Left cardiac atrium (tissue), 4 donors: Measurements from ENCODE around the gene DOCK11. TPM values are rescaled to one million over a fixed set of nuclear protein-coding genes. Genes with fewer than 3 reads are reported as not detected.
"Not testable (repeated sequence)": the region's sequence is repeated elsewhere in the genome, so short reads cannot be mapped to it uniquely, and the experiment has no call there.

Experiments used
- ATAC-seq, 2 donors: fragments of 200-7000 bp; cut with Tn5 transposase; one replicate each; pipeline ENCODE4 v1.9.1; 2020; ENCODE audit warnings: mild to moderate bottlenecking in 2 of 2, moderate library complexity in 2 of 2
- DNase-seq: peaks from one replicate; pipeline ENCODE4 v3.0.0-alpha.2; 2020
- intact Hi-C, 2 donors: fragments of 100-400 bp; cut with DNase I; formaldehyde crosslinking; loops; one replicate each; pipeline versions ENCODE4 v1.14.1 to v1.15.1; 2022 to 2023
- long read RNA-seq: library from polyadenylated mRNA; unstranded; transcript quantifications from one replicate; pipeline ENCODE4 v2.0.0, GENCODE V29; 2021
- total RNA-seq, 2 donors: library from RNA; stranded (reverse); fragmentation: NEBNext Ultra II Directional; extraction: Animal tissue kit (Norgen Biotek cat#: 25700); gene quantifications; one replicate each; pipeline ENCODE4 v1.2.1, GENCODE V29; 2021
- donor health status: DM: no; HTN: yes; CAD: no.
- donor health status: DM: no; HTN: yes; CAD: no; lungs with severe emphysema.
- donor health status: DM: yes; HTN: yes; CAD: no.
- donor health status: Dilated cardiomyopathy.

DOCK11 gene
- 10 to 100 TPM; 15.8 to 22.1 TPM for total RNA-seq
- long read RNA-seq, partial matches to known transcripts = 1 of 1 reads
- long read RNA-seq, other reads (novel, unspliced or antisense) = 0 of 1 reads

DNA sequence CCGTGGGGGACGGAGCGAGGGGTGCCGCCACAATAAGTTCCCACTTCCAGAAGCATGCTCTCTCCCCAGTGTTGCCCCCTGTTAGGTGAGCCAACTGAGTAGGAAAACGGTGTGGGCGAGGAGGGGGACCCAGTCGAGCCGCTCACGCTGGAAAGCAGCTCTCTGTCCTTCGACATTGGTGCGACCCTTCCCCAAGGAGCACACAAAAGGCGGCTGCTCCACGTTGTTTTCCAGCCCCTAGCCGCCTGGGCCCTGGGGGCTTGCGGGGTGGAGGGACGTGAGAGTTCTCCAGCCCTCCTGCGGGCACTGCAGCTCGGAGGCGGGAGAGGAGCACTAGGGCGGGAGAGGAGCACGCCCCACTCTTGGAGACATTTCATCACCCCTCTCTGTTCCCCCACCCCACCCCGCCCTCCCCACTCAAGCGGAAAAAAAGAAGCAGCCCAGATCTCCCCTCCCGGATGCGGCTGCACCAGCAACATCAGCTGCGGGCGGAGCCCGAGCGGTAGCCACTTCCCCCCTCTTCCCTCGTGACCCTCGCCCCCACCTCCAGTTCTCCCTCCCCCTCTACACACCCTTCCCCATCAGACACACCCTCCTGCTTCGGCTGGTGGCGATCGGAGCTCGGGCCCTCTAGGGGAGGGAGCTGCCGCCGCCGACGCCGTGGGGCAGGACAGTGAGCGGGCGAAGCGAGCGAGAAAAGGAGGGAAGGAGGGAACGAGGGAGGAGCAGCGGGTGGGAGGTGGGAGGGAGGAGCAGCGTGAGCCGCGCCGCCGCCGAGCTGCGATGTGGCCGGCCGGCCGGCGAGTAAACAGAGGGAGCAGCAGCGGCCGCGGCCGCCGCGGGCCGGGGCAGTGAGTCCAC is at the start of gene DOCK11:
TSS of gene DOCK11 (plus strand) at position 755 of the 861 bp plus-strand sequence. CDS start 157 bp downstream, outside the sequence.
- DNase-seq (peak; percentile 77), ATAC-seq (peak; percentile 89 to 94)
- intact Hi-C loops = no loop called here

DNA sequence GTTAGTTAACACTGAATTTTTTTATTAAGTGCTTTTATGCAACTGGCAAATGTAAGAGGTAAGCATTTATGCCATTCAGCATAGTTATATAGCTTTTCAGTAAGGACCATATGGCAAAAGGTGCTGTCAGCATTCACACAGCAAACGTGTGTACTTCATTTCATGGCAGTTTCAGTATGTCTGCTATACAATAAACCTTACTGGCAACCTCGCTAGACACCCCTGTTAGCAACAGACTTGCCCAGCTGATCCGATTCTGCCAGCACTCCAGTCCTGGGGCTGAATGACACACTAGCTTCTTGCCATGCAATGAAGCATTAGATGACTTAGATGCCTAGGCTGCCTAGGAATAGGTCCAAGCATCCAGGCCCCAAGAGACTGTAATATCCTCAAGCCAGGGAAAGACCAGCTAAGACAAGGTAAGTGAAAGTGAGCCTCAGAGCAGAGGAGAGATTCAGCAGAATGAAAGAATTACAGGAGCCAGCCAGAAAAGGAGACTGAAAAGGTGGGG is 47.3 kb upstream of the DOCK11 start:
- DNase-seq (no peak), ATAC-seq (no peak)
- intact Hi-C loops = no loop called here

DNA sequence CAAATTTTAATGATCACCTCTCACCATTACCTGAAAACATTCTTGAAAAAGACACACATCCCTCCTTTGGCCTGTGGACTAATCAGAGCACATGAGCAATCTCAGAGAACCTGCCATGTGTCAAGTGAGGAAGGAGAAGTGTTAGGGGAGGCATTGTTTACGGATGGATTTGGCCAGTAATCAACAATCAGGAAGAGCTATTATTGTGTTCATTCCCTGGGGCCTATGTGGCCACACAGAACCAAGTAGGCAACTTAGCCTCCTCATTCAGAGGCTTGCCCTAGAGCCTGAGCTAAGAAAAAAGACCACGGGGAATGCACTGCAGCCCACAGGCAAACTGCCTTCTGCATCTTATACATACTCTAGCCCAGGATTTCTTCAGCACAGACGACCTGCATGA is 40.6 kb upstream of the DOCK11 start:
- intact Hi-C loops = no loop called here
- DNase-seq = no peak
- no peak for ATAC-seq

DNA sequence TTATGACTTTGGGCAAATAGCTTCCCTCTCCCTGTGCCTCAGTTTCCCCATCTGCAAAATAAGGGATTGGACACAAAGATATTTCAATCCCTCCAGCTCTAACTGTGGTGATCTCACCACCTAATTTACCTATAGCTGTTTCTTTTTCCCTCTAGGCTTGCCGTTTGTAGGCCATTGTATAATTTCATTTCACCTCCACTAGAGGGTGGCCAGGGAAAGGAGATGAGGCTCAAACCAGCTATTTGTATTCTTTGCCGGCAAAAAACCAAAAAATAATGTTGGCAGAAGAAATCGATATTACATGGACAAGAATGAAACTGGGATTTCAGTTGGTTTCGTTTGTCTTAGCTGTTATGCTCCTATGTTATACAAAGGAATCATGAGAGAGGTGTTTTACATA is 36.1 kb upstream of the DOCK11 start:
- DNase-seq (no peak), ATAC-seq (peak; percentile 12 to 27)
- intact Hi-C loops = no loop called here

DNA sequence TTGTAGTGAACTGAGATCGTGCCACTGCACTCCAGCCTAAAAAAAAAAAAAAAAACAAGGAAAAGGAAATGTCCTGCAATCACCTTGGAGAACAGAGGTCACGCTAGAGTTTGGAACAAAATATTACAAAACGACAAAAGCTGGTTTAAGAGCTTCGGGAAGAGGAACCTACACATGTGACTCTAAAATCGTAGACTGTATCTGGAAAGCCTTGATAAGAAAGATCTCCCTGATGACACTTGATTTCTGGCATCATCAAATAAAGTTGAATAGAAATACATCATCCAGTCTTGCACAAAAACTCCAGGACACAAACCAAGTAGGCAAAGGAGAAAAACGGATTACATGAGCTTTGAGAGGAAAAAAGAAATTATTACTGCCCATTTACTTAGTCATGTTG is 31.1 kb upstream of the DOCK11 start:
- intact Hi-C loops = no loop called here
- peak in 1 of 2 donors; percentile 34 for ATAC-seq
- DNase-seq = no peak

DNA sequence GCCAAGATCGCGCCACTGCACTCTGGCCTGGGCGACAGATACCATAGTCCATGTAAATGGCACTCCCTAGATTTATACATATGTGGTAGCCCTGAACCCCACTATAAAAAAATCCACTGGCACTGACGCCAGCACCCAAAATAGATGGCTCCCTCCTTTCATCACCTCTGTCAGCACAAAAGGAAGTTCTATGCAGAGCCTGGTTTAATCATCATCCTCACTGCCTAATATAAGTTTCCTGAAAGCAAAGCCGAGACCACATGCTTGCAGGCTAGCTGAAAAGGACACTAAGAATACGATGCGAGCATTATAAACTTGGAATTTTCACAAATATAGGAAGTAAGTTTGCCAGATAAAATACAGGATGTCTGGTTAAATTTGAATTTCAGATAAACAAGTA is 27.5 kb upstream of the DOCK11 start:
- intact Hi-C loops = no loop called here
- DNase-seq = no peak
- ATAC-seq = no peak

DNA sequence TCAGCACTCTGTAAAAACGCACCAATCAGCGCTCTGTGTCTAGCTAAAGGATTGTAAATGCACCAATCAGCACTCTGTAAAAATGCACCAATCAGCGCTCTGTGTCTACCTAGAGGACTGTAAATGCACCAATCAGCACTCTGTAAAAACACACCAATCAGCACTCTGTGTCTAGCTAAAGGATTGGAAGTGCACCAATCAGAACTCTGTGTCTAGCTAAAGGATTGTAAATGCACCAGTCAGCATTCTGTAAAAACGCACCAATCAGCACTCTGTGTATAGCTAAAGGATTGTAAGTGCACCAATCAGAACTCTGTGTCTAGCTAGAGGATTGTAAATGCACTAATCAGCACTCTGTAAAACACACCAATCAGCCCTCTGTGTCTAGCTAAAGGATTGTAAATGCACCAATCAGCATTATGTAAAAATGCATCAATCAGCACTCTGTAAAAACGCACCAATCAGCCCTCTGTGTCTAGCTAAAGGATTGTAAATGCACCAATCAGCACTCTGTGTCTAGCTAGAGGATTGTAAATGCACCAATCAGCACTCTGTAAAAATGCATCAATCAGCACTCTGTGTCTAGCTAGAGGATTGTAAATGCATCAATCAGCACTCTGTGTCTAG is 24.8 kb upstream of the DOCK11 start:
- ATAC-seq, intact Hi-C loops, DNase-seq: not testable (repeated sequence)

DNA sequence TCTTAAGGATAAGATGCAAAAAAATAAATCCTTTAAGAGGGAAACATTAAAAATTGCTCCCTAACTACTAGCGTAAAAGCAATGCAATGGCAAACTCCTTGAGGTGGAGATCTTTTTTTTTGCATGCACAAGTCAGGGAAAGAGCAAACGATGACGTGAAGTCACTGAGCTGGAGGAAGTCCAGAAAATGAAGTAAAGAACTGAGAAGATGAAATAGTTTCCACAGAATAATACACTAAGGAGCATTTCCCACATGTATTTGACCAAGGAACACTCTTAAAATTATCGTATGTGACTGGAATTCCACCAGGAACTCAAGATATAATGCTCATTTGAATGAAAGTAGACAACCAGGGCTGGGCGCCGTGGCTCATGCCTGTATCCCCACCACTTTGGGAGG is 21.0 kb upstream of the DOCK11 start:
- ATAC-seq = no peak
- no peak for DNase-seq
- intact Hi-C loops = no loop called here

DNA sequence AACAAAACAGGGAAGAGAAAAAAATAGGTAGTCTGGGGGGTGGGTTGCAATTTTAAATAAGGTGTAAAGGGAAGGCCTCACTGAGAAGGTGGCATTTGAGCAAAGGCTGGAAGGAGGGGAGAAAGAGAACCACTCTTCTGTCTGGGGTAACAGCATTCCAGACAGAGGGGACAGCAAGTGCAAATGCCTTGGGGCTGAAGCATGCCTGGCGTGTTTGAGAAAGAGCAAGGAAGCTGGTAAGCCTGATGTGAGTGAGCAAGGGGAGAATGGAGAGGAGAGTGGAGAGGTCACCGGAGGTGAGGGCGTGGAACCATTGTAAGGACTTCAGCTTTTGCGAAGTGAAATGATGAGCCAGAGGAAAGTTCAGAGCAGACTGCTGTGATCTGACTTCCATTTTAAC is 19.7 kb upstream of the DOCK11 start:
- DNase-seq (no peak), ATAC-seq (no peak)
- intact Hi-C loops = no loop called here

DNA sequence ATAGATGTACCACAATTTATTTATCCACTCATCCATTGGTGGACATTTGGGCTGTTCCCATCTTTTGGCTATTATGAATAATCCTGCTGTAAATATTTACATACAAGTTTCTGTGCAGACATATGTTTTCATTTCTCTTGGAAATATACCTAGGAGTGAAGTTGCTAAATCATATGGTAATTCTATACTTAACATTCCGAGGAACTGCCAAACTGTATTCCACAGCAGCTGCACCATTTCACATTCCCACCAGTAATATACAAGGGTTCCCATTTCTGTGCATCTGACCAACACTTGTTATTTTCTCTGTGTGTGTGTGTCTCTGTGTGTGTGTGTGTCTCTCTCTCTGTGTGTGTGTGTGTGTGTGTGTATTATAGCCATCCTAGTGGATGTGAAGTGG is 15.4 kb upstream of the DOCK11 start:
- intact Hi-C loops = no loop called here
- no peak for ATAC-seq

DNA sequence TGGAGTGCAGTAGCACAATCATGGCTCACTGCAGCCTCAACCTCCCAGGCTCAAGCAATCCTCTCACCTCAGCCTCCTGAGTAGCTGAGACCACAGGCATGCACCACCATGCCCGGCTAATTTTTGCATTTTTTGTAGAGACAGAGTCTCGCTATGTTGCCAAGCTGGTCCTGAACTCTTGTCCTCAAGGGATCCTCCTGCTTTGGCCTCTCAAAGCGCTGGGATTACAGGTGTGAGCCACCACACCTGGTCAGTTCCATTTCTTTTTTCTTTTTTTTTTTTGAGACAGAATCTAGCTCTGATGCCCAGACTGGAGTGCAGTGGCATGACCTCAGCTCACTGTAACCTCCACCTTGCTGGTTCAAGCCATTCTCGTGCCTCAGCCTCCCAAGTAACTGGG is 13.2 kb upstream of the DOCK11 start:
- intact Hi-C loops, ATAC-seq, DNase-seq: not testable (repeated sequence)

More for the DNA sequence above, 15.4 kb upstream of the DOCK11 start:
- DNase-seq = no peak

DNA sequence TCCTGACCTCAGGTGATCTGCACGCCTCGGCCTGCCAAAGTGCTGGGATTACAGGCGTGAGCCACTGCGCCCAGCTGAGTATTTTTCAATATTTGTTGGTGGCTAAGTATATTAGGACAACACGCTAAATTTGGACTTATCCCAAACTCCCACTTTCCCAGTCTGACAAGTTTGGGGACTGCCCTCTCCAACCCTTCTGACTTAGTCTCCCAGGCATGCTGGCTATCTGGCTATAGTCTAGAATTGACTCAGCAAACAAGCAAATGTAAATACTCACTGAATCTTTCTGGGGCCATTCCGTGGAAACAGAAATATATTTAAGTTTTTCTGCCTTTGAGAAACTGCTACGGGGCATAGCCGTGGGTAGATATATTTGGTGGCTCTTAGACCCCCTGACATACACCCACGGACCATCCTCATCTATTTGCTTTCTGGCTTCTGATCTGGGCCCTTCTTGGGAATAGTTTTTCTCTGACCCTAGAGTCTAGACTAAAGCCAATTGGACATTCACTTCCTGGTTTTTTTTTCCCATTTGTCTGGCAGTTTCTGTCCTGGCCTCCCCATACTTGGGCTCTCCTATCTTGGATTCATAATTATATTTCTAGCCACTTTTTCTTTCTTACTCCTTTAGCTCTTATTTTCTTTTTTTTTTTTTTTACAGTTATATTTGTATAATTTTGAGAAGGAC is 11.3 kb upstream of the DOCK11 start:
- intact Hi-C loops = no loop called here
- ATAC-seq = no peak
- DNase-seq = no peak

DNA sequence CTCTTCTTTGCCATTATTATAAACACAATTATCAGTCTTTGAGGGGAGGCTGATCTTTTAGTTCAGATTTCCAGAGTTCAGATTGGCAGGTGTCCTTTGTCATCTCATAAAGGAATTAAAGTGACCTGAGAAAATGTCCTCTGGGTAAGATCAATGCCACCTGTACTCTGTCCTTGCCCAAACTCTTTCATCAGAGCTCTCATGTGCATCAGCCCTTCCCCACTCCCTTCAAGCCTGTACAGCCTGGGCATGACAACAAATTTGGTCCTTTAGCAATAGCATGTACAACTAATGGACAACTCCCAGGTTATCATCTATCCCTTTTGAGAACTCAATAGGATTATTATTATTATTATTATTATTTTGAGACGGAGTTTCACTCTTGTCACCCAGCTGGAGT is 8.9 kb upstream of the DOCK11 start:
- intact Hi-C loops, DNase-seq, ATAC-seq: not testable (repeated sequence)

DNA sequence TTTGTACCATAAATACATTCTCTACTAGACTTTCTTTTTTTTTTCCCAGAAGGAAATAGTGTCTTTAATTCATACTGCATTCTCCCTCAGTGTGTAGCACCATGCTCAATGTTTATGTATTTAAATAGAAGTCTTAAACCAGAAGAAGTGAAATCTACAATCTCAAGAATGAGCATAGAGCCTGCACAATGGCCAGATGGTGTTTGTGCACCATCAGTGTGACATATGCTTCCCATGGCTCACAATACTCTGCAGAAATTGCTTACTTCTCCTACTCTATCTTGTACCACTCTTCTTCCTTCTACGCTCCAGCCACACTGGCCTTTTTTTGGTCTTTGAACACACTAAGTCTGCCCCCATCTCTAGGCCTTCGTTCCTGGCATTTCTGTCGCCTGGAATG is 2.6 kb upstream of the DOCK11 start:
- intact Hi-C loops = no loop called here
- DNase-seq (no peak), ATAC-seq (no peak)

DNA sequence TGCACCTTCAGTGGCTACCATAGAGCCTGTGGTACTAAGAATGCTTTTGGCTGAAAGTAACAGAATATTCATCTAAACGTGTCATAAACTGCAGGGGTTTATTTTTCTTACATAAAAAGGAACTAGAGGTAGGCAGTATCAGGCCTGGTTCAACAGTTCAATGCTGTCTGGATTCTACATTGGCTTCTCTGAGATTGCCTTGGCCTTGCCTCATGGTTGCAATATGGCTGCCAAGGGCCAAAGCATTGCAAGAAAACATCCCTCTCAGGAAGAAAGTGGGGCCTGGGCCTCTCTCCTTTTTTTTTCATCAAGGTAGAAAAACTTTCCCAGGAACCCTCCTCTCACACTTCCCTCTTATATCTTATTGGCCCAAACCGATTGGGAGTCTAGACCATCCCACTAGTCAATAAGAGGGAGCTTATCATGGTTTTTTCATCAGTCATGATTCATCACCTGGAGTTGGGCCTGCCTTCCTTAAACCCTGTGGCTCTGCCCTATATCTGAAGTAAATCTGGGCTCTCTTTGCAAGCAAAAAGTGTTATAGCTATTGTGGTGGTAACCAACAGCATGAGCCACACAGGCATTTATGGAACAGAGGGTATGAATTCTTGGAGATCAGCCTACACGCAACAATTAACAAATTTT is 1.8 kb upstream of the DOCK11 start:
- no peak for DNase-seq
- intact Hi-C loops = no loop called here

DNA sequence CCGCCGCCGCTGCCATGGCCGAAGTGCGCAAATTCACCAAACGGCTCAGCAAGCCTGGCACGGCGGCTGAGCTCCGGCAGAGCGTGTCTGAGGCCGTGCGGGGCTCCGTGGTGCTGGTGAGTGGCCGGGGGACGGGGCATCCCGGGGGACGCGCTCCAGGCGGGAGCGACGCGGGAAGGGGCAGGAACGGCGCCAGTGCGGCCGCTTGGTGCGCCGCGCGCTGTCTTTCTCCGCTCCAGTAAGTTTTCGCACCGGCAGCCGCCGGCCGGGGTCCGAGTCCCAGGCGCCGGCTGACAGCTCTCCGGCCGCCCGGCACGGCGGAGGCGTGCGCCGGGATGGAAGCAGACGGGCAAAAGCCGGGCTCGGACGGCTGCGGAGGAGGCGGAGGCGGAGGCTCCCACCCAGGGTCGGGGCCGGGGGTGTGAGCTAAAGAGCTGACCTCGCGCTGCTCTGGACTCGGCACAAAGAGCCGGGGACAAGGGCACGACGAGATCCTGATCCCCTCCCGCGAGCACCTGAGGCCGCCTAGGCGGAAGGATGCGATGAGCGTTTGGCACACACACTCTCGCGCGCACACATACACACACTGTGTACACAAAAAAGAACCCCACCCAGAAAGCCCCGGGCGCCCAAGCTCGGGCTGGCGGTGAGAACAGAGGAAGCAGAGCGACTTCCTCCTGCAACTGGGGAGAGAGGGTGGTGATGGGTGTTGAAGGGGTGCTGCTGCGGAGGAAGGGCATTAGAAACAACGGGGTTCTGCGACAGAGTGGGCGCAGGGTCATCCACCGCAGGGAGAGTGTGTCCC is 545 bp downstream of the DOCK11 start:
- ATAC-seq (peak; percentile 29 to 61), DNase-seq (peak; percentile 46)
- intact Hi-C loops = no loop called here

More for the DNA sequence above, 1.8 kb upstream of the DOCK11 start:
- ATAC-seq = no peak

DNA sequence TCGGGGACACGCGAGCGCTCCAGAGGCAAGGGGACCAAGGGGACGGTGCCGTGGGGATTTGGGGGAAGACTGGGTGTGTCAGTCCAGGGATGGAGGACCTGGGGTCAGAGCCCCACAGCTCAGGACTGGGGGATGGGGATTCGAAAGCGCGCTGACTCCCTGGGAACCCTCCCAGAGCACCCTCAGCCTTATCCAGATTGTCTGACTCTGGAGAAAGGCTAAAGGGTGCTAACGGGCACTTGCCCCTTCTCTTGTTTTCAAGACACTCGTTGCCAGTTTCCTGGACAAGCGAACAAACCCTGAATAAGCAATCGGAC is 1.1 kb downstream of the DOCK11 start:
- ATAC-seq (peak in 1 of 2 donors; percentile 2), DNase-seq (no peak)
- intact Hi-C loops = no loop called here

DNA sequence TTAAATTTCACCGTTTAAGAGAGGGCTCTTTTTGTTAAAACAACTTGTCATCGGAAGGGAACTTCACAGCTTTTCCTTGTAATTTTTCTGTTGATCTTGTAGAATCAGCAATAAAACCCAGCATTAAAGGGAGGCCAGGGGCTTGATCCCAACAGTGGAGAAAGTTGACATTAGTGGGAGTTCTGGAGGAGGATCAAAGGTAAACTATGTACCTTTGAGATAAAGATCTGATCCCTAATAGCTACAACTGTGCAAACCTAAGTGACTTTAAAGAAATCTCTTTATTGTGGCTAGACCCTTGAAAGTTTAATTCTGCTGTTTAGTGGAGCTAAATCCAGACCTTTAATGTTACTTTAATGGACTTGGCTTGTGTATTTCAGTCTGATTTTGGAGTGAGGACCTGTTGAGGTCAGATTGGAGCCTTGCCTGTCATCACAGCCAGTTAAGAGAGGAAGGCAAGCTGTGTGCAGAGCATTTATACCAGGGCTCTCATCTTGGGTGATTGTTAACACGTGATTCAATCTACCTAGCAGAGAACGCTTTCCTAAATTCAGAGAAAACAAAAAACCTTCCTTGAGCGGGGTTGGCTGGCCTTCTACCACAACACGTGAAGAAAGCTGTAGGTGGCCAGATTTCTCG is 1.7 kb downstream of the DOCK11 start:
- intact Hi-C loops = no loop called here
- DNase-seq (no peak), ATAC-seq (no peak)
